K562 (cell line): Measurements from ENCODE around the gene GCNT1.

Source experiments
- CEBPB ChIP-seq: fragments of 450-650 bp; IDR thresholded peaks from 2 replicates; pipeline ENCODE4 v1.6.1; 2016; ENCODE audit warnings: missing genetic modification characterization, missing compliant biosample characterization
- CTCF ChIP-seq, 3 experiments: IDR thresholded peaks in 2 of 3; conservative IDR thresholded peaks in 1 of 3; 2 replicates each; pipeline ENCODE4 v1.5.1; 2011 to 2012; ENCODE audit warnings: low read length in 3 of 3, mild to moderate bottlenecking in 3 of 3, control low read depth in 2 of 3, improper control_type of control experiment in 1 of 3, inconsistent platforms in 1 of 3, low read depth in 1 of 3, mixed read lengths in 1 of 3, moderate library complexity in 1 of 3; ENCODE audit not compliant: insufficient read depth in 2 of 3
- E2F1 ChIP-seq: sonication (generic); formaldehyde crosslinking; IDR thresholded peaks from 2 replicates; pipeline ENCODE4 v1.8.1; 2023; ENCODE audit warnings: mild to moderate bottlenecking, missing genetic modification reagents, moderate library complexity
- EWSR1 ChIP-seq: fragments of 450-650 bp; IDR thresholded peaks from 2 replicates; pipeline ENCODE4 v1.6.1; 2018; ENCODE audit warnings: borderline replicate concordance, mild to moderate bottlenecking, low read depth, moderate library complexity; ENCODE audit not compliant: partially characterized antibody
- FOXK1 ChIP-seq: sonication (generic); formaldehyde crosslinking; IDR thresholded peaks from 2 replicates; pipeline ENCODE4 v1.8.0; 2022; ENCODE audit warnings: missing genetic modification reagents, mild to moderate bottlenecking, borderline replicate concordance
- HMG20B ChIP-seq: fragments of 250-450 bp; sonication (Bioruptor Pico); IDR thresholded peaks from 2 replicates; pipeline ENCODE4 v1.5.0; 2021; ENCODE audit warnings: mild to moderate bottlenecking
- ZNF561 ChIP-seq: fragments of 450-650 bp; formaldehyde crosslinking; conservative IDR thresholded peaks from 2 replicates; pipeline ENCODE4 v1.4.0; 2020; ENCODE audit warnings: mild to moderate bottlenecking, moderate library complexity

DNA sequence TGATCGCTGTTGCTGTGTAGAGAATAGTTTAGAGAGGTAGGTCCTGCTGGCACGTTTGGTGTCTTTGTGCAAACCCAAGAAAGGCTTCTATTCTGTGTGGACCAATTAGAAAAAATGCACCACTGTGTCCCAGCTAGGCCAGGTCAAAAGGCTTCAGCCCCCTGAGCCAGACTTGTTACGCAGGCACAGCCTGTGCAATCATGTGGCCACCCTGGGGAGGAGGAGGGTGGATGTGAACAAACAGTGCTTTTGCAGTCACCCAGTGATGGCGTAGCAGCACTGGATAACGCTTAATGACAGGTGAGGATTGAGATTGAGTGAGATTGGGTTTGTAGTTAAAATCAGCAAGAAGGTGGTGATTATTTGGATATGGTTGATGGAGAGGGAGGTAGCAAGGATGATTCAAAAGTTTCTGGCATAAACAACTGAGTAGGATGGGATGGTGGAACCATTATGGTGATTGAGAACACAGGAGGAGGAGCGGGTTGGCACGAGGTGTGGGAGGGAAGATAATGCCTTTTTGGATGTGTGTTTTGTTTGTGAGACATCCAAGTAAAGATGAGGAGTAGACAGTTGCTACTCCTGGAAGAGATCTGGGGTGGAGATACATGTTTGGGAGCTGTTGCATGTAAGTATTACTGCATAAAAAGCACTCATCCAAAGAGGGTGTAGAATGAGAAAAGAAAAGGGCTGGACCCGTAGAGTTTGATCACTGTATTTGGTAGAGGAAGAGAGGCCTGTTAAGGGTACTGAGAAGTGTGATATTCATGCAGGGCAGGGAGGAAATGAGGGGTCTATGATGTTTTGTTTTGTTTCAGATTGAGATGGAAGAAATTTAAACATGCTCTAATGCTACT is 6.7 kb downstream of the GCNT1 start:
- TF ChIP-seq CEBPB (tag) (no peak), E2F1 (CRISPR knock-in tag) (no peak), FOXK1 (CRISPR knock-in tag) (no peak), CTCF (IDR thresholded peaks at IDR 0.05 in 2 of 3, conservative IDR thresholded peaks at IDR 0.05 in 1 of 3; ENCODE audit: insufficient read depth in 2 of 3, low read depth in 1 of 3, low read length in 3 of 3) (no peak), ZNF561 (CRISPR knock-in tag) (no peak), HMG20B (CRISPR knock-in tag) (no peak), EWSR1 (no peak)
